ENCODE measurements around the gene RIGI.
"Not testable (repeated sequence)": the region's sequence is repeated elsewhere in the genome, so short reads cannot be mapped to it uniquely, and the experiment has no call there.

RIGI gene

GRCh38 chr9:32525709-32526030, 326 bp downstream of the RIGI start:
- no peak for DNase-seq

- DNase-seq, result no peak
Measured at GRCh38 chr9:32524892-32525708, 896 bp downstream of the RIGI start.

GRCh38 chr9:32524558-32524891, 1.5 kb downstream of the RIGI start:
- not testable (repeated sequence) for DNase-seq

- DNase-seq, result no peak
Measured at GRCh38 chr9:32523910-32524309, 2.1 kb downstream of the RIGI start.

GRCh38 chr9:32518276-32518675, 7.7 kb downstream of the RIGI start:
- no peak for DNase-seq

GRCh38 chr9:32516241-32516640, 9.8 kb downstream of the RIGI start:
- DNase-seq, result no peak

GRCh38 chr9:32508728-32509127, 17.3 kb downstream of the RIGI start:
- no peak for DNase-seq

GRCh38 chr9:32503008-32503407, 23.0 kb downstream of the RIGI start:
- DNase-seq, result no peak

GRCh38 chr9:32502464-32502863, 23.5 kb downstream of the RIGI start:
- no peak for DNase-seq

GRCh38 chr9:32501868-32502267, 24.1 kb downstream of the RIGI start:
- no peak for DNase-seq

- DNase-seq, result no peak
Measured at GRCh38 chr9:32500768-32501167, 25.2 kb downstream of the RIGI start.

GRCh38 chr9:32497921-32498320, 28.1 kb downstream of the RIGI start:
- no peak for DNase-seq

- no peak for DNase-seq
Measured at GRCh38 chr9:32490601-32491000, 35.4 kb downstream of the RIGI start.

- DNase-seq, result no peak
Measured at GRCh38 chr9:32487981-32488380, 38.0 kb downstream of the RIGI start.

- no peak for DNase-seq
Measured at GRCh38 chr9:32486839-32487562, 39.0 kb downstream of the RIGI start.

- DNase-seq, result no peak
Measured at GRCh38 chr9:32483343-32483742, 42.7 kb downstream of the RIGI start.

Data from hippocampal formation (tissue), 2 donors.